NCI-H2107 (cell line): Measurements from ENCODE around the gene ZNF487.
"Not testable (repeated sequence)": the region's sequence is repeated elsewhere in the genome, so short reads cannot be mapped to it uniquely, and the experiment has no call there.

Experiments used
- DNase-seq: peaks from one replicate; lab custom pipeline; 2025; lab: John Stamatoyannopoulos, UW

The ZNF487 gene

GRCh38 chr10:43440463-43441134 lies 3.7 kb downstream of the ZNF487 start:
- DNase-seq, result no peak

GRCh38 chr10:43444323-43444722 lies 7.4 kb downstream of the ZNF487 start:
- no peak for DNase-seq

GRCh38 chr10:43444897-43445466 lies 8.1 kb downstream of the ZNF487 start:
- no peak for DNase-seq

GRCh38 chr10:43446219-43447017 lies 9.5 kb downstream of the ZNF487 start:
- not testable (repeated sequence) for DNase-seq

- DNase-seq, result no peak
Measured at GRCh38 chr10:43448742-43449141, 11.8 kb downstream of the ZNF487 start.

GRCh38 chr10:43452356-43452914 lies 15.5 kb downstream of the ZNF487 start:
- DNase-seq, result no peak

GRCh38 chr10:43453266-43453831 lies 16.4 kb downstream of the ZNF487 start:
- DNase-seq, result no peak

GRCh38 chr10:43454025-43454424 lies 17.1 kb downstream of the ZNF487 start:
- DNase-seq, result not testable (repeated sequence)

GRCh38 chr10:43456561-43456960 lies 19.6 kb downstream of the ZNF487 start:
- DNase-seq, result not testable (repeated sequence)

- no peak for DNase-seq
Measured at GRCh38 chr10:43458227-43458626, 21.3 kb downstream of the ZNF487 start.

GRCh38 chr10:43461950-43462349 lies 25.0 kb downstream of the ZNF487 start:
- peak; percentile 0 for DNase-seq

GRCh38 chr10:43465086-43465735 lies 28.3 kb downstream of the ZNF487 start:
- DNase-seq, result not testable (repeated sequence)

- not testable (repeated sequence) for DNase-seq
Measured at GRCh38 chr10:43465736-43466120, 28.8 kb downstream of the ZNF487 start.

GRCh38 chr10:43471146-43471545 lies 34.2 kb downstream of the ZNF487 start:
- DNase-seq, result no peak

- DNase-seq, result no peak
Measured at GRCh38 chr10:43471935-43472720, 35.2 kb downstream of the ZNF487 start.

- DNase-seq, result no peak
Measured at GRCh38 chr10:43479275-43479674, 42.4 kb downstream of the ZNF487 start.

GRCh38 chr10:43482319-43483078 lies 45.6 kb downstream of the ZNF487 start:
- DNase-seq, result no peak

- DNase-seq, result no peak
Measured at GRCh38 chr10:43491855-43492254, 54.9 kb downstream of the ZNF487 start.

- no peak for DNase-seq
Measured at GRCh38 chr10:43502931-43503330, 66.0 kb downstream of the ZNF487 start.
